GM18520 (cell line): Measurements from ENCODE around the gene GALNT2.

ENCODE experiments used
- ATAC-seq: cut with Tn5 transposase; IDR thresholded peaks from one replicate; pipeline ENCODE4 v1.9.1; 2021; ENCODE audit not compliant: unreplicated experiment

The GALNT2 gene

DNA sequence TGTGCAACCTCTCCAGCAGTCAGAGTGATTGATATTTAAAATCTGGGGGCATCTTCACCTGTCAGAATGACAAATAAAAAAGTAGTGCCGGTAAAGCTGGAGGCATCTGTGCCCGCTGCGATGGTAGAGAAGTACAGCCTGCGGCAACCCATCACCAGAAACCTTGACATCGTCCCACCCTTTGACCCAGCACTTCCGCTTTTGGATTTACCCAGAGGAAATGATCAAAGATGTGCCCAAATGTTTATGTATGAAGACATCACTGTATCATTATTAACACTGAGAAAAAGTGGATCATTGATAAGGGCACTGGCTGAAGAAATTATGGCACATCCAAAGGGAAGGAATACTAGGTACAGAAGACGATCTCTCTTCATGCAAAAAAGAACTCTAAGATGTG, 263.1 kb downstream of the GALNT2 start:
- ATAC-seq: no peak
